Measurements from ENCODE around the gene RAP1A. TPM values are rescaled to one million over a fixed set of nuclear protein-coding genes. Genes with fewer than 3 reads are reported as not detected.

Gene RAP1A
- total and polyA plus RNA-seq, 2 experiments from 2014 or later, result 37.6 to 40.0 TPM

- no peaks in the 10 kb centered on the region for H3K9me2 ChIP-seq (ENCODE audit: insufficient read depth)
- H2AFZ ChIP-seq, result no peak overlapping the region
- peaks cover 5% of the 10 kb centered on the region; the same call in 1 of the 2 replicates for H4K20me1 ChIP-seq (ENCODE audit: insufficient read depth)
- H3K27me3 ChIP-seq (replicated peaks; ENCODE audit: insufficient read depth), result no peaks in the 10 kb centered on the region
- H3F3A ChIP-seq (ENCODE audit: insufficient read depth), result peaks cover 5% of the 10 kb centered on the region; the same call in 1 of the 2 replicates
- no peak overlapping the region for H3K4me3 ChIP-seq
- in situ Hi-C loops (cut with MboI), result no loop called here
- H3K27ac ChIP-seq, result no peak overlapping the region
- H3K4me2 ChIP-seq (ENCODE audit: unreplicated experiment), result no peak overlapping the region
- TF ChIP-seq EZH2phosphoT487 (IDR thresholded peaks at IDR 0.05; ENCODE audit: insufficient read depth, low read depth), result no peak
- TF ChIP-seq EZH2 (IDR thresholded peaks at IDR 0.05; ENCODE audit: insufficient read depth, poor library complexity, severe bottlenecking), result no peak
- peaks cover 3% of the 10 kb centered on the region; the same call in 1 of the 2 replicates for H3K4me1 ChIP-seq (ENCODE audit: insufficient read depth)
- H3K9ac ChIP-seq, result no peak overlapping the region
- WGBS, 2 experiments (ENCODE audit: low coverage in 1 of 2, low lambda C conversion rate in 2 of 2, missing lambda C conversion rate in 2 of 2), result 85 to 86% methylated on average over 7 of the region's 7 CpGs
- H3K9me3 ChIP-seq (ENCODE audit: low read depth), result no peaks in the 10 kb centered on the region
- H3K79me2 ChIP-seq (ENCODE audit: insufficient read depth), result peaks cover 100% of the 10 kb centered on the region
- no peak for DNase-seq
- H3K36me3 ChIP-seq (ENCODE audit: low read depth), result peaks cover 4% of the 10 kb centered on the region; the same call in 1 of the 2 replicates
Measured at GRCh38 chr1:111648806-111649205, 29.2 kb downstream of the RAP1A start.

- Histone ChIP-seq H2AFZ (no peak overlapping the region), H3K27me3 (replicated peaks; ENCODE audit: insufficient read depth) (no peaks in the 10 kb centered on the region), H3K4me1 (ENCODE audit: insufficient read depth) (peaks cover 3% of the 10 kb centered on the region; the same call in 1 of the 2 replicates), H3K9ac (no peak overlapping the region), H3K36me3 (ENCODE audit: low read depth) (peaks cover 4% of the 10 kb centered on the region; the same call in 1 of the 2 replicates), H3K4me2 (ENCODE audit: unreplicated experiment) (no peak overlapping the region), H3K79me2 (ENCODE audit: insufficient read depth) (peaks cover 100% of the 10 kb centered on the region), H3K4me3 (no peak overlapping the region), H3K9me2 (ENCODE audit: insufficient read depth) (no peaks in the 10 kb centered on the region), H3K9me3 (ENCODE audit: low read depth) (no peaks in the 10 kb centered on the region), H4K20me1 (ENCODE audit: insufficient read depth) (0 out of 2 replicates have a peak, but pooled peaks cover 5% of the 10 kb centered on the region), H3F3A (ENCODE audit: insufficient read depth) (peaks cover 5% of the 10 kb centered on the region; the same call in 1 of the 2 replicates), H3K27ac (no peak overlapping the region)
- no peak for DNase-seq
- TF ChIP-seq EZH2 (IDR thresholded peaks at IDR 0.05; ENCODE audit: insufficient read depth, poor library complexity, severe bottlenecking) (no peak), EZH2phosphoT487 (IDR thresholded peaks at IDR 0.05; ENCODE audit: insufficient read depth, low read depth) (no peak)
- 88 to 90% methylated on average over 10 of the region's 10 CpGs for WGBS, 2 experiments (ENCODE audit: low coverage in 1 of 2, low lambda C conversion rate in 2 of 2, missing lambda C conversion rate in 2 of 2)
- in situ Hi-C loops (cut with MboI), result no loop called here
Measured at GRCh38 chr1:111649227-111649626, 29.6 kb downstream of the RAP1A start.

- no peak for DNase-seq
- Histone ChIP-seq H3K79me2 (ENCODE audit: insufficient read depth) (peaks cover 100% of the 10 kb centered on the region), H4K20me1 (ENCODE audit: insufficient read depth) (0 out of 2 replicates have a peak, but pooled peaks cover 5% of the 10 kb centered on the region), H3K27ac (no peak overlapping the region), H2AFZ (no peak overlapping the region), H3K9me2 (ENCODE audit: insufficient read depth) (no peaks in the 10 kb centered on the region), H3K27me3 (replicated peaks; ENCODE audit: insufficient read depth) (no peaks in the 10 kb centered on the region), H3K4me1 (ENCODE audit: insufficient read depth) (peaks cover 3% of the 10 kb centered on the region; the same call in 1 of the 2 replicates), H3K36me3 (ENCODE audit: low read depth) (peaks cover 4% of the 10 kb centered on the region; the same call in 1 of the 2 replicates), H3K4me2 (ENCODE audit: unreplicated experiment) (no peak overlapping the region), H3K4me3 (no peak overlapping the region), H3K9ac (no peak overlapping the region), H3F3A (ENCODE audit: insufficient read depth) (peaks cover 5% of the 10 kb centered on the region; the same call in 1 of the 2 replicates), H3K9me3 (ENCODE audit: low read depth) (no peaks in the 10 kb centered on the region)
- in situ Hi-C loops (cut with MboI), result no loop called here
- TF ChIP-seq EZH2phosphoT487 (IDR thresholded peaks at IDR 0.05; ENCODE audit: insufficient read depth, low read depth) (no peak), EZH2 (IDR thresholded peaks at IDR 0.05; ENCODE audit: insufficient read depth, poor library complexity, severe bottlenecking) (no peak)
- 100% methylated on average over 1 of the region's 1 CpG for WGBS, 2 experiments (ENCODE audit: low coverage in 1 of 2, low lambda C conversion rate in 2 of 2, missing lambda C conversion rate in 2 of 2)
Measured at GRCh38 chr1:111649648-111650047, 30.1 kb downstream of the RAP1A start.

DNA sequence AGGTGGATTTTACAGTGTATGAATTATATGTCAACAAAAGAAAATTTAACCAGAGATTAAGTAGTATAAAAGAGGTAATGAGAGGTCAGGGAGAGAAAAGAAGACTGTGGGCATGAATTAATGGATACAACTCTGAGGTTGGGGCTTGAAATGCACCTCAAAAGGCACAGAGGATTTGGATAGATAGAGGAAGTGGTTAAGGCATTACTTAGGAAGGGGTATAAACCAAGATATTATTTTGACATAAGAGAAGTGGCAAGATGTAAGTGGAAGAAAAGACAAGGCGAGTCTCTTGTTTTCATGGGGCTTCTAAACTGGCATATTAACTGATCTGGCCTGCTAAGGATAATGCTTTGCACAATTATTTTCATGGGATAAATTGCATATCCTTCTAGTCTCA lies 34.1 kb downstream of the RAP1A start:
- 100% methylated on average over 1 of the region's 1 CpG for WGBS, 2 experiments (ENCODE audit: low coverage in 1 of 2, low lambda C conversion rate in 2 of 2, missing lambda C conversion rate in 2 of 2)
- no peak for DNase-seq
- H3K9ac ChIP-seq, result no peak overlapping the region

More for the DNA sequence above, 34.1 kb downstream of the RAP1A start:
- no peaks in the 10 kb centered on the region for H3K27me3 ChIP-seq (replicated peaks; ENCODE audit: insufficient read depth)
- peaks cover 11% of the 10 kb centered on the region; the same call in 1 of the 2 replicates for H3K4me1 ChIP-seq (ENCODE audit: insufficient read depth)
- H2AFZ ChIP-seq, result no peak overlapping the region
- peaks cover 100% of the 10 kb centered on the region for H3K79me2 ChIP-seq (ENCODE audit: insufficient read depth)
- H3F3A ChIP-seq (ENCODE audit: insufficient read depth), result peaks cover 13% of the 10 kb centered on the region; the same call in 1 of the 2 replicates
- in situ Hi-C loops (cut with MboI), result no loop called here
- no peak overlapping the region for H3K27ac ChIP-seq
- no peaks in the 10 kb centered on the region for H3K9me3 ChIP-seq (ENCODE audit: low read depth)
- peaks cover 4% of the 10 kb centered on the region; the same call in 1 of the 2 replicates for H3K36me3 ChIP-seq (ENCODE audit: low read depth)
- no peaks in the 10 kb centered on the region for H3K9me2 ChIP-seq (ENCODE audit: insufficient read depth)
- no peak overlapping the region for H3K4me3 ChIP-seq
- H3K4me2 ChIP-seq (ENCODE audit: unreplicated experiment), result no peak overlapping the region
- TF ChIP-seq EZH2 (IDR thresholded peaks at IDR 0.05; ENCODE audit: insufficient read depth, poor library complexity, severe bottlenecking), result no peak
- TF ChIP-seq EZH2phosphoT487 (IDR thresholded peaks at IDR 0.05; ENCODE audit: insufficient read depth, low read depth), result no peak
- peaks cover 6% of the 10 kb centered on the region; the same call in 1 of the 2 replicates for H4K20me1 ChIP-seq (ENCODE audit: insufficient read depth)

All from GM23248 (cell line).